ENCODE results near the gene TELO2. TPM values are rescaled to one million over a fixed set of nuclear protein-coding genes. Genes with fewer than 3 reads are reported as not detected.

Gene TELO2
- total RNA-seq, 1 experiment from 2014 or later = 60.3 TPM

GRCh38 chr16:1495889-1496262 is 2.7 kb downstream of the TELO2 start:
- no peak for DNase-seq
- Histone ChIP-seq H3K4me3 (ENCODE audit: insufficient read depth, low read depth, low read length) (no peak overlapping the region), H3K36me3 (replicated peaks; ENCODE audit: control insufficient read depth, insufficient read depth, low read length) (peaks cover 15% of the 10 kb centered on the region), H3K27me3 (ENCODE audit: control insufficient read depth, insufficient read depth, low read length) (no peaks in the 10 kb centered on the region)

- Histone ChIP-seq H3K4me3 (ENCODE audit: insufficient read depth, low read depth, low read length) (no peak overlapping the region), H3K27me3 (ENCODE audit: control insufficient read depth, insufficient read depth, low read length) (no peaks in the 10 kb centered on the region), H3K36me3 (replicated peaks; ENCODE audit: control insufficient read depth, insufficient read depth, low read length) (peaks cover 15% of the 10 kb centered on the region)
- no peak for DNase-seq
Observed at GRCh38 chr16:1496464-1496863, 3.3 kb downstream of the TELO2 start.

- H3K36me3 ChIP-seq (replicated peaks; ENCODE audit: control insufficient read depth, insufficient read depth, low read length) = peaks cover 18% of the 10 kb centered on the region
- H3K4me3 ChIP-seq (ENCODE audit: insufficient read depth, low read depth, low read length) = no peak overlapping the region
- DNase-seq = no peak
- no peaks in the 10 kb centered on the region for H3K27me3 ChIP-seq (ENCODE audit: control insufficient read depth, insufficient read depth, low read length)
Observed at GRCh38 chr16:1497014-1497598, 3.9 kb downstream of the TELO2 start.

GRCh38 chr16:1498899-1499676 is 5.9 kb downstream of the TELO2 start:
- Histone ChIP-seq H3K36me3 (replicated peaks; ENCODE audit: control insufficient read depth, insufficient read depth, low read length) (peaks cover 22% of the 10 kb centered on the region), H3K27me3 (ENCODE audit: control insufficient read depth, insufficient read depth, low read length) (no peaks in the 10 kb centered on the region), H3K4me3 (ENCODE audit: insufficient read depth, low read depth, low read length) (no peak overlapping the region)
- no peak for DNase-seq

- peaks cover 16% of the 10 kb centered on the region for H3K36me3 ChIP-seq (replicated peaks; ENCODE audit: control insufficient read depth, insufficient read depth, low read length)
- H3K27me3 ChIP-seq (ENCODE audit: control insufficient read depth, insufficient read depth, low read length) = no peaks in the 10 kb centered on the region
- no peak for DNase-seq
- H3K4me3 ChIP-seq (ENCODE audit: insufficient read depth, low read depth, low read length) = no peak overlapping the region
Observed at GRCh38 chr16:1499756-1500464, 6.8 kb downstream of the TELO2 start.

GRCh38 chr16:1500465-1501150 is 7.4 kb downstream of the TELO2 start:
- Histone ChIP-seq H3K4me3 (ENCODE audit: insufficient read depth, low read depth, low read length) (no peak overlapping the region), H3K36me3 (replicated peaks; ENCODE audit: control insufficient read depth, insufficient read depth, low read length) (peaks cover 12% of the 10 kb centered on the region), H3K27me3 (ENCODE audit: control insufficient read depth, insufficient read depth, low read length) (no peaks in the 10 kb centered on the region)
- DNase-seq = no peak

- peaks cover 11% of the 10 kb centered on the region for H3K36me3 ChIP-seq (replicated peaks; ENCODE audit: control insufficient read depth, insufficient read depth, low read length)
- no peaks in the 10 kb centered on the region for H3K27me3 ChIP-seq (ENCODE audit: control insufficient read depth, insufficient read depth, low read length)
- no peak overlapping the region for H3K4me3 ChIP-seq (ENCODE audit: insufficient read depth, low read depth, low read length)
- no peak for DNase-seq
Observed at GRCh38 chr16:1501630-1502029, 8.5 kb downstream of the TELO2 start.

GRCh38 chr16:1502092-1503004 is 9.2 kb downstream of the TELO2 start:
- no peak overlapping the region for H3K4me3 ChIP-seq (ENCODE audit: insufficient read depth, low read depth, low read length)
- no peak for DNase-seq
- peaks cover 11% of the 10 kb centered on the region for H3K36me3 ChIP-seq (replicated peaks; ENCODE audit: control insufficient read depth, insufficient read depth, low read length)

GRCh38 chr16:1503110-1503955 is 10.2 kb downstream of the TELO2 start:
- H3K27me3 ChIP-seq (ENCODE audit: control insufficient read depth, insufficient read depth, low read length) = no peaks in the 10 kb centered on the region
- no peak overlapping the region for H3K4me3 ChIP-seq (ENCODE audit: insufficient read depth, low read depth, low read length)
- DNase-seq = no peak
- peaks cover 11% of the 10 kb centered on the region for H3K36me3 ChIP-seq (replicated peaks; ENCODE audit: control insufficient read depth, insufficient read depth, low read length)

More at GRCh38 chr16:1502092-1503004, 9.2 kb downstream of the TELO2 start:
- no peaks in the 10 kb centered on the region for H3K27me3 ChIP-seq (ENCODE audit: control insufficient read depth, insufficient read depth, low read length)

- no peak overlapping the region for H3K4me3 ChIP-seq (ENCODE audit: insufficient read depth, low read depth, low read length)
- DNase-seq = no peak
- peaks cover 7% of the 10 kb centered on the region for H3K36me3 ChIP-seq (replicated peaks; ENCODE audit: control insufficient read depth, insufficient read depth, low read length)
- no peaks in the 10 kb centered on the region for H3K27me3 ChIP-seq (ENCODE audit: control insufficient read depth, insufficient read depth, low read length)
Observed at GRCh38 chr16:1505073-1505844, 12.1 kb downstream of the TELO2 start.

- no peaks in the 10 kb centered on the region for H3K27me3 ChIP-seq (ENCODE audit: control insufficient read depth, insufficient read depth, low read length)
- no peak overlapping the region for H3K4me3 ChIP-seq (ENCODE audit: insufficient read depth, low read depth, low read length)
- no peak for DNase-seq
- peaks cover 7% of the 10 kb centered on the region for H3K36me3 ChIP-seq (replicated peaks; ENCODE audit: control insufficient read depth, insufficient read depth, low read length)
Observed at GRCh38 chr16:1505912-1506311, 12.8 kb downstream of the TELO2 start.

GRCh38 chr16:1506494-1507213 is 13.5 kb downstream of the TELO2 start:
- DNase-seq = no peak
- Histone ChIP-seq H3K36me3 (replicated peaks; ENCODE audit: control insufficient read depth, insufficient read depth, low read length) (peaks cover 7% of the 10 kb centered on the region), H3K27me3 (ENCODE audit: control insufficient read depth, insufficient read depth, low read length) (no peaks in the 10 kb centered on the region), H3K4me3 (ENCODE audit: insufficient read depth, low read depth, low read length) (no peak overlapping the region)

All from H7 (cell line).